DMS153 treated with DMSO at 0.1 percent for 48 hours (cell line): ENCODE results near the gene CAPN6.

Experiments used
- DNase-seq: peaks from one replicate; lab custom pipeline; 2025; ENCODE audit not compliant: unreplicated experiment; lab: John Stamatoyannopoulos, UW

The CAPN6 gene, protein sequence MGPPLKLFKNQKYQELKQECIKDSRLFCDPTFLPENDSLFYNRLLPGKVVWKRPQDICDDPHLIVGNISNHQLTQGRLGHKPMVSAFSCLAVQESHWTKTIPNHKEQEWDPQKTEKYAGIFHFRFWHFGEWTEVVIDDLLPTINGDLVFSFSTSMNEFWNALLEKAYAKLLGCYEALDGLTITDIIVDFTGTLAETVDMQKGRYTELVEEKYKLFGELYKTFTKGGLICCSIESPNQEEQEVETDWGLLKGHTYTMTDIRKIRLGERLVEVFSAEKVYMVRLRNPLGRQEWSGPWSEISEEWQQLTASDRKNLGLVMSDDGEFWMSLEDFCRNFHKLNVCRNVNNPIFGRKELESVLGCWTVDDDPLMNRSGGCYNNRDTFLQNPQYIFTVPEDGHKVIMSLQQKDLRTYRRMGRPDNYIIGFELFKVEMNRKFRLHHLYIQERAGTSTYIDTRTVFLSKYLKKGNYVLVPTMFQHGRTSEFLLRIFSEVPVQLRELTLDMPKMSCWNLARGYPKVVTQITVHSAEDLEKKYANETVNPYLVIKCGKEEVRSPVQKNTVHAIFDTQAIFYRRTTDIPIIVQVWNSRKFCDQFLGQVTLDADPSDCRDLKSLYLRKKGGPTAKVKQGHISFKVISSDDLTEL

DNA sequence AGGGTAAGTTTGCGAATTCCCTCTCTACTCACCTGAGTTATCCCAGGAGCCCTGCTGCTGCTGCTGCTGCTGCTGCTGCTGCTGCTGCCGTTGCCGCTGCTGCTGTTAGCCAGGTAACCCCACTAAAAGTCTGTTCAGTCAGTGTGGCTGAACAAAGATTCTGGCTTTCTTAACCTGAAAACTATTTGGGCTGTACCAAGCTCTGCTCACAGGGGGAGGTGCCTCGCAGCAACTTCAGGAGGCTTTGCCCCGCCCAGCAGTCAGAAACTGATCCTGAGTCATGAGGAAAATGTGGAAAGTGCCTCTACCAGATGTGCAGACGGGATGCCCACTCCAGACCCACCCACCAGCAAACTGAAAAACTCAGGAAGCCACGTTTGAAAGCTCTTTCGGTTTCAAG is at the start of gene CAPN6:
CAPN6 (minus strand) TSS at position 145 of the 400 bp plus-strand sequence. CDS start 6,547 bp downstream, outside the sequence.
- no peak for DNase-seq

DNA sequence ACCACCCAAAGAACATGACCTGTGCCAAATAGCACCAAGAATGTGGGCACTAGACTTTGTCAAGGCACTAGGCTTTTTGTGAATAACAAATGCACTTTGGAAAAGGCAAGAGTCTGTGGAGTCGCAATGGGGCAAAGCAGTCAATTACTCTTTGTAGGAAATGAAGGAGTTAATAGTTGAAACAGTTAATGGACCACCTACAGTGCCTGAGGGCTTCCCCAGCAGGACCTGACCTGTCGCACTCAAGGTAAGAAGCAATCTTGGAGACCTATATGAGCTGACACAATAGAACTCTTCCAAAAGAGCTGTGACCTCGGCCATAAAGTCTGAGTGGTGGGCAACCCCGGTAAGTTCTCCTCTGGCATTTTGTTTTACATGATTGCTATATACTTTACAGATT is 49.2 kb upstream of the CAPN6 start:
- no peak for DNase-seq

DNA sequence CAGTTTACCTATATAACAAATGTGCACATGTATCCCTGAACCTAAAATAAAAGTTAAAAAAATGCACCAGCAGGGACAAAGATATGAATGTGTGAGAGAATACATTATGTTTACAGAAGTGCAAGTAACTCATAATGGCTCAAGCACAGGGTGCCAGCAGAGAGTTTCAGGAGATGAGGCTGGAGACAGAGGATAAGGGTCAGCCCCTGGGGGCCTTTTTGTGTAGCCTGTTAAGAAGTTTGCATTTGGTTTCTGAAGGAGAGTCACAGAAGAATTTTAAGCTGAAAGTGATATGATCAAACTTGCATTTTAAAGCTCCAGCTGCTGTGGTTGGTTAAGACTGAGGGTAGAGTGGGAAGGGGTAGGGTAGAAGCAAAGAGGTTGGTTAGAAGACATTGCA is 48.6 kb upstream of the CAPN6 start:
- no peak for DNase-seq

DNA sequence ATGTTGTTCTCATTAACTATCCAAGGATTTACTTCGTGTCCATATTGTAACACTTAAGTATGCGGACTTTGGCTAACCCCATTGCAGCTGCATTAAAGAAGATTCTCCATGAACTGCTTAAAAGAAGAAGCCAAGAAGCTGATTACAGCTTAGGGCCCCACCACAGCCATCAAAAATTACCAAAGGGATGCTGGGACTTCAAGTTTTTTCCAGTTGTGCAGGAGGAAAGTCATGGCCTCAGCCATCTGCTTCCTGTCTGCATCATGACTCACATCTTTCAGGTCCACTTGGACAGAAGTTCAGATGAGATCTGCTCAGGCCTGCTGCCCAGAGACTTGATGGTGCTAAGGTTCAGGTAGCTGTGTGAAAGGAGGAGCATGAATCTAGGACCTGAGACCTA is 38.8 kb upstream of the CAPN6 start:
- DNase-seq: no peak

DNA sequence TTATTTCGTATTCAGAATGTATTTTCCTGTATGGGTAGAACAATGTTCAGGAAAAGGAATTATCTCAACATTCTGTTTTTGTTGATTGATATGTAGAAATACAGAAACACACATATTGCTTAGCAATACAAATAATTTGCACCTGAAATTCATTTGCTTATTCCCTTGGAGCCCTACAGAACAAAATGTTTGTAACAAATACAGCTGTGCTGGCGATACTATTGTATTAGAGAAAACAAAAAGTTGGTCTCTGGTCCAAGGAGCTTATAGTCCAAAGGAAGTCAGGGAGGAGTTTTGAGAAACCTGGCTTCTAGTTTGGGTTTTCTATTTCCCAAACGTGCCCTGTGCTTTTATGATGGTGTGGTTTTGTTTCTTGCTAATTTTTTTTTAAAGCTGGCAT is 37.8 kb upstream of the CAPN6 start:
- DNase-seq: no peak

DNA sequence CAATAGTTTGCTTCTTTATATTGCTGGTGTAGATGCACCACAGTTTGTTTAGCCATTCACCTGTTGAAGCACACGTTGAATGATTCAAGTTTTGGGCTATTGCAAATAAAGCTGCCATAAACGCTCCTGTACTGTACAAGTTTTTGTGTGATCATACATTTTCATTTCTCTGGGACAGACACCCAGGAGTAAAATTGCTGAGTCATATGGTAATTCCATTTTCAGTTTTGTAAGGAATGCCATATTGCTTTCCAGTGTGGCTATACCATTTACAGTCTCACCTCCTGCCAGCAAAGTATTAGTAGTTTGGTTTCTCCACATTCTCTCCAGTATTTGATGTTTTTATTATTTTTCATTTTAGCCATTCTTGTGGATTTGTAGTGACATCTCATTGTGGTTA is 32.0 kb upstream of the CAPN6 start:
- DNase-seq: no peak

DNA sequence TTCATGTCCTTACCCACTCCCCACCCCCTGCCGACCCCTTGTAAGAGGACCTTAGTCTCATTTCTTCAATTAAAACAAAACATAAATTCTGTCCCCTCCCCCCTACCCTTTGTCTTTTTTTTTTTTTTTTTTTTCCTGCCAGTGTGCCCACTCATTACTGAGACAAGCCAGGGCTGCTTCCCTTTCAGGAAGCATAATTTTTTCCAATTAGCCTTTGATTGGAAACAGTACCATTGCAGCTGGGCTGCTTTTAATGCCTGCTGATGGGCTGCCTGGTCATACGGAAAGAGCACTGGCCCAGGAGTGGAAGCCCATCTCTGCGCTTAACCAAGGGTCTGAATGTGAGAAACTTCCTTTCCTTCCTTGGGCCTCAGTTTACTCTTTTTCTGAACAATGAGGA is 18.6 kb upstream of the CAPN6 start:
- no peak for DNase-seq

DNA sequence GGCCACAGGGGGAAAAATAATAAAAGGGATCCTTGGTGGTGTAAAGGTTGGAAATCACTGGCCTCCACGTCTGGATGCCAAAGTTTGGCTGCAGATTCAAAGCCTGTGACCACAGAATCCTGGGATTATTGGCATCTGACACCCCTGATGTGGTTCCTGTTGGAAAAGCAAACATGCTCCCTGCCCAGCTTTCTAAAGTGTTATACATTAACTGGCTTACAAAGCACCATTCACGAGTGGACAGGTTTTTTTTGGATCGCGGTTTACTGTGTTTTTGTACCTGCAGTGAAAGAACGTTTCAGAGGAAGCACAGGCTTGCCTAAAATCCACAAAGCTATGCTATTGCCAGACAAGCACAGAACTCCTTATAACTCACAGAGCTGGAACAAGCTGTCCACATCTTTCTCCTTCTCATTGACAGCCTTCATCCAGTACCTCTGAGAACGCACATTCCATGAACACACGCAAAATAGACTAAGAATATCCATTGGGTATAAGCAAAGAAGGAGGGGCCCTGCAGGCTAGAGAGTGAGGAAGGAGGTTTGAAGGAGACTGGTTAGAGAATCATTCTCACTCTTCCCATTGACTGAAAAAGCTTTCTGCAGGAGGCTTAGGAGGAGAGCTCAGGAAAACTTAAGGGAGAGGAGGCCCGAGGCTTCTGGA is 14.5 kb upstream of the CAPN6 start:
- no peak for DNase-seq

DNA sequence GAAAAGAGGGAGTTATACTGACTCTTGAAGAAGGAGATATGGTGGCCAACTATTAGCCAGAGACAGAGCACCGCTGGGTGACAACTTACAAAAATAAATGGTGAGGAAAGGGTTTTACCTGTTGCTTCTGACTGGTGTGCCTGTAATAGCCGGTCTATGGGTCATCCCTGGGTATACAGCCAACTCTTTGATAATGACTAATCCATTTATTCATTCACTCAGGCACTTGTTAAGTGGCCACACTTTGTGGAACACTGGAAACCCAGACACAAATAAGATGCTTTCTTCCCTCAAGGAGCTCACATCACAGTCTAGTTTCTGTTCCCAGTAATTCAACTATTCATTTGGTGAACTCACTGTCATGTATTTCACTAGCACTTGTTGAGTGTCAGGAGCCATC is 13.2 kb upstream of the CAPN6 start:
- DNase-seq: no peak

DNA sequence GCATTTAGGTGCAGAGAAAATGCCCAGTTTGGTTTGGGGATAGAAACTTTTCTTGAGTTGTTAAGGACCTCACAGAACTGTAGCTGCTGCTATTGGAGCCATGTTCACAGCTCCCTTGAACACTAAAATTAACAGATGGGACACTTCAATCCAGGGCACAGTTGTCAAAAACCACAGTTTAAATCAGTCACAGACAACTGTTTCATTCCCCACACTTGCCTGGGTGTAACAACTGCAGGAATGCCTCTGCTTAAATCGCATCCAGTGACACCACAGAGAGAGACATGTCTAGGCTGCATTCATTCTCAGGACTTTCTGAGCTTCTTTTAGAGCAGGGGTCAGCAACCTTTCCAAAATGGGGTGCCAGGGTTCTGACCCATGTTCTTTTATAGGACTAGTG is 12.7 kb upstream of the CAPN6 start:
- no peak for DNase-seq

DNA sequence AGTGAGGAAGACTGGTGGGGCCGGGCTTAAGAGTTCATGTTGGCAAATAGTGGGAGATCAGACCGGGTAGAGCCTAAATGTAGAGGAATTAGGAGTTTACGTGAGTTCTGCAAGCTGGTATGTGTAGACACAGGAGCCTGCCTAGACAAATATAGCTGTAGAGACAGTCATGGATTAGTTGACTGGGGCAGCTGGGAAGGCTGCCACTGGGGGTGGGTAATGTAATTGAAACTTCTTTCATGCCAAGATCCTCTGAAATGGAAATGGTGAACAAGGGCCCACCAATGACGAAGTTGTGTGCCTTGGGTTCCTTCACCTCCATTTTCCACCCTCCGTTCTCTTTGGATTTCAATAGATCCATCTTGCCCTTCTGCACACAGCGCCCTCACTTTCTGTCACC is 11.9 kb upstream of the CAPN6 start:
- DNase-seq: no peak

DNA sequence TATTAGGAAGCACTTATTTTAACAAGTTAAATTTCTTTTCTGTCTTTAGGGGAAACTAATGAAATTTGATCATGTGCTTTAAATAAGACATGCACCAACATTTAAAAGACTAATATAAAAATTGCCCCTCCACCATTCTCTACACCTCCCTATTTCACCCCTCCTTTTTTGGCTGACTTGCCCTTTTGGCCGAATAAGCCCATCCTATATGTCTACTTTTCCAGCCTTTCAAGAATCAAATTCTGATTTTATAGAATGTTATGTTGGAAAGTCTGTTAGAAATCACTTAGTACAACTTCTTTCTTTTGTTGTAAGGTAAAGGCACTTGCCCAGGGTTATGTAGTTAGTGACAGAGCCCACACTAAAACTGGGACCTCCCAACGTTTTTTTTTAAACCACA is 1.8 kb downstream of the CAPN6 start:
- DNase-seq: no peak

DNA sequence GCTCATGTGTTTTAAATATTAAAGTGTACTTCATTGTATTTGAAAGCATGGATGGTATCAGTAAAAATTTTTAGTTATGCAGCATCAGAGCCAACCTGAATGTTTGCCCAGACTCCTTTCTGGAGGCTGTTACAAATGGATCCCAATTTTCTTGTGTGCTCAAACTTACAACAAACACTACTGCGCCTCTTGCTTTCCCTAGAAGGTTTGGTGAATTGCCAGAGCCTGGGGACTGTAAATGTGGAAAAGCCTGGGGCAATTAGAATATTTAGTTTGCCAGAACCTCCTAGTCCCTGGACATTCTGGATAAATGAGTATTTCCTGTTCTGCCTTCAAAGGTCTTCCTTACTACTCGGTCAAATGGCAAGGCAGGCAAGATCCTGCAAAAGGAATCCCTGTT is 4.8 kb downstream of the CAPN6 start:
- DNase-seq: no peak

DNA sequence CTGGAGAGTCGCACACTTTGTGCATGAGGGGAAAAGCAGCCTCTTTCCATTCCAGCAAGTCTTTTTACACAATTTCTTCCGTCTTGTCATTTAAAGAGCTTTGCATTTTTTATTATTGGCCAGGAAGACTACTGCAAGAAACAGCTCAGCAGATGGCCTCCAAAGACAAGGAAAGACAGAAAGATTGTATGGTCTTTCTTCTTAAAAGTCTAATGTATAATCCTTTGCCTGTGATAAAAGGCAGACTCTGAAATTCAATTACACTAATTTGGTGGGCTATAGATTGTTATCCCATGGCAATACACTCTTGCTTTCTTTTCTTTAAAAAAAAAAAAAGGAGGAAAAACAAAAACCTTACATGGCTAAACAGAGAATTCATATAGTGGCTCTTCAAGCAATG is 5.9 kb downstream of the CAPN6 start:
- no peak for DNase-seq

DNA sequence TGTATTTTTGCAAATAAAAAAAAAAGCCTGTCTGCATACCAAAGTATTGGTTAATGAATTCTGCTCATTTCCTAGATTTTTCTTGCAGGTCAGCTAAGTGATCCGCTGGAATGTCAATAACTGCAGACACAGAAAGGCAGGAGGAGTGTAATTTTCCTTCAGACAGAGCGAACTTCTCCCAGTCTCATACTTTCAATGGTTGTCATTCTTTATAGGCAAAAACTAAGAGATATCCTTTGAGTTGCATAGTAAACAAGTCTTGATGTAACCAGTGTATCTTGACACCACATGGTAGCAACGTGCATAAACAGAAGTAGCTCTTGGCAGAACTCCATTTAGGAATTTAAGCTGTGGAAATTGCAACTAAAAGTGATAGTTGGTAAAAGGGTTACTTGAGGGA is 8.2 kb downstream of the CAPN6 start:
- DNase-seq: no peak

DNA sequence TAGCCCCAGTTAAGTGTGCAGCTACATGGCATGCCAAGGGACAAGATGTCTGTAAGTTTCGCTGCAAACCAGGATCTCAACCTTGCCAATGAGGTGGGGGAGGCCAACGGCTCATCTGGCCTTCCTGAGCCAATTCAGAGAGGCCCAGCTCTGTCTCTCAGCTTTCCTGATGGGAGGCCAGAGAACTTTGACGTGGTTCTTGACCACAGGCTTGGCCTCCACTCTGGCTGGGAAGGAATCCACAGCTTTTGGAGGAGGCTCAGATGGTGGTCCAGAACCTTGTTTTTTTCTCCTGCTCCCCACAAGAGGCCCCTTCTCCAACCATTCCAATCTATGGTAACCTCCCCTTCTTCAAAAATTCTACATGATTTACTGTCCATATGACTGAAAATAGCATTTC is 9.8 kb downstream of the CAPN6 start:
- no peak for DNase-seq

DNA sequence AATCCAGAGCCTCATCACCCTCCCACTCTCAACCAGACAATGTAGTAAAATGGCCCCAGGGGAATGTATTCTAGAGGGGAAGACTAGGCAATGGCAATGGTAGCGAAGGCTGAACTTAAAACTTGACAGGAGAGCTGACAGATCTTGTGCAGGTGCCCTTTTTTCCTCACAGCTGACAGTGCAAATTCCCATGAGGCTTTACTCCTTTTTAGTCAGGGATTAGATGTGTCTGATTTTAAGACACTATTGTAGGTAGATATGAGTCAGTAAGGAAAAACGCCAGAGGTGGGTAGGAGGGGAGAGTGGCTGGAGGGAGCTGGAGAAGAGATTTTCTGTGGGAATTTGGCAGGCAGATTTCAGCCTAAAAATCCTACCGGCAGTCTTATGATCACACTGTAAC is 10.7 kb downstream of the CAPN6 start:
- DNase-seq: no peak

DNA sequence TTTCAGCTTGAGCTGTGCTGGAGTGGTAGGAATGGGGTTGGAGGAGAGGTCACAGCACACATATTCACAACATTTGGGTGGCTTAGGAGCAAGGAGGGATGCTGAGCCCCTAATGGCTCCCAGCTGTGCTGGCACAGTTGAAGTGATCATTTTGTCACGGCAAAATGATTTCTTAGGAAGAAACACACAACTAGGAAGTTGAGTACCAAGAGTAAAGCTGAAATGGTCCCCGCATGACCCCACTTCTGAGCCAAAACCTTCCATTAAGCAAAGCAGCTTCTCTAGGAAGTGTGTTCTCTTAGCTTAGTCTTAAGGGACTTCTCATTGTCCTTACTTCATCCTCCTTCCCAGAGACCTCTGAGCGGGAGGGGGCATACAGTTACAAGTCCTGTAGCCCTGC is 12.6 kb downstream of the CAPN6 start:
- no peak for DNase-seq

DNA sequence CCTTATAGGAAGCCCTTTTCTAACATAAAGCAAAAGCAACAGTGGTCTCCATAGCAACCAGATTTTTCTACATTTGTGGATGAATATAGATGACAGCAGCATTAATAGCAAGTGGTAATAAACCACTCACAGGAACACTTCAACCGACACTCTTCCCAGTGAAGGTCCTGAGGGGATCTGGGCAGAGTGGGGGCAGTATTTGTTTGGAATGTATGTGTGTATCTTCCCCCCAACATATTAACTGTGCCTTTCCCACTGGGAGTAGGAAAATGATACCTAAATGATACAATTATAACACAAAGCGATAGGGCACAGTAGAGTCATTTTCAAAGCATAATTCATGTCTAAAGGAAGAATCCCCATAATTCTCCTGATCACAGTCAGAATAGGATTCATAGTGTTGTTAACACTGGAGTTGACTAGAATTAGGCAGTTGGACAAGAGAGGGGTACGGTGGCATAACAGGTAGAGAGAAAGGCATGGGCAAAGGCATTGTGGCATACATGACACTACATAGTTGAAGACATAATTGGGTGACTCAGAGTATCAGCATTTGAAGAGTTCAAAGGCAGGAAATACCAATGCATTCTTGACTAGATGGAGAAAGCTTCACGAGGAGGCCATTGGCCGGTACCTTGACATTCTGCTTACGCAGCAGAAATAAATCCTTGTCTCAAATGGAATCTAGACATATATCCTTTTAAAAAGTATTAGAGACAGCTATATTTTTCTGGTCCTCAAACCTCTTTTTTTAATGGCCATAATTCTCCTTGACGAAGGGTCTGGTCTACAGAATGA is 15.2 kb downstream of the CAPN6 start:
- no peak for DNase-seq

DNA sequence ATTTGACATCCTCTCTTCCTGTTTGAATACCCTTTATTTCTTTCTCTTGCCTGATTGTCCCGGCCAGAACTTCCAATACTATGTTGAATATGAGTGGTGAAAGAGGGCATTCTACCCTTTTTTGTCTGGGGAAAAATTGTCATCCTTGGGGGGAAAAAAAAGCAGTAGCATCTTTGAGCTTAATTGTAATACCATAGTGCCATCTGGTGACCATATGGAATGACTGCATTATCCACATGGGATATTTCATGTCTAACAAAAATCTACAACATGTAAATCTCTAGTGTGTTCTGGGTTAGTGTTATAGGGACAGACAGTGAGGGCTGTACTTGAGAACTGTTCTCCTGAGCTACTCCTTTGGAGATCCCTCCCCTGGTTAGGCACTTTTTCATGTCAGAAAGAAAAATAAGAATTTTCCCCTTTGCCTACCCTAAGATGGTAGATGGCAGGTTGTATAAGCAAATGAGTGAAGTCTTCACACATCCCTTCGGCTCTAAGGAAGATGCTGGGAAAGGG is 26.0 kb downstream of the CAPN6 start:
- DNase-seq: peak; percentile 3

DNA sequence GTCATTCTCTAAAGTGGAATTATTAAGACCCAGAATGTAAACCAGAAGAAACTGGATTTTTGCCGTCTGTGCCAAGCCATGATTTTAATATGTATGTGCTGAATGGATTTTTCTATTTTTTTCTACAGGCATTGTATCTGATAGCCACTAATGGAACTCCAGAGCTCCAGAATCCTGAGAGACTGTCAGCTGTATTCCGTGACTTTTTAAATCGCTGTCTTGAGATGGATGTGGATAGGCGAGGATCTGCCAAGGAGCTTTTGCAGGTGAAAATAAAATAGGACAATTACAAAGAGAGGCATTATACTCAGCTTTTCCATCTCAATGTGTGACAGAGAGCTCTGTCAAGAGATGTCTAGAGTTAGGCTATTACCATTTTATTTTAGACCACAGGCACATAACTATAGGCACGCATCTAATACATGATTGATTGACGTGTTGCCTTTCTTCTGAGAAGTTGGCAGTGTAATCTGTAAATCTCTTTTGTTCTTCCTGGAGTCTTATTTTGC is 53.9 kb downstream of the CAPN6 start:
- no peak for DNase-seq
